ENCODE measurements around the gene PUSL1.

DNA sequence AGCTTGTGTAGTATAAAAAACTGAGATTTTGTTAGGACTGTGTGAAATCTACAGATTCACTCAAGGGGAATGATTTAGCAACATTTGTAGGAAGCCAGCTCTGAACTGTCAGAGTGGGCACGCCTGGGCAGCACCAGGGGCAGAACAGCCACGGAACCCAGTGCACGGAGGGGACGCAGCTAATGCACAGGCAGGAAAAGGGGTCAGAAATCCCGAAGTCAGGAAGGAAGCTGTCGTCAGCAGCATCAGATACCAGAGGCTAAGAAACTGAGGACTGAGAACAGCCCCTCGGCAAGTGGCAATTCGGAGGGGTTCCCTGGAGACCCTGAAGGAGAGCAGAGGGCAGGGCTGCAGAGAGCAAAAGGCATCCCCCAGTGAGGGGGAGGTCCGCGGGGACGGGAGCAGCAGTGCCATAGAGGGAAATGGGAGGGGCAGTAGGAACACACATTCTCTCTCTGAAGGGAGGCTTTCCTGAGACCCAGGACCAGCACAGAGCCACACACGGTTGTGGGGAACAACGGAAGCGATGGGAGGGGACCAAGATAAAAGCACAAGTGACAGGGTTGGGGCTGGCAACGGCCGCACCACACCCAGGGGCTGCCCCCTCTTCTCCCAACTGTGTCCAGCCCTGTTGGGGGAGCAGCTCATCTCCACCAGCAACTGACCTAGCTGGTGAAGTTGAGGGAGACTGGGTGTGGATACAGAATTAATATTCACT, 47.4 kb upstream of the PUSL1 start:
- TF ChIP-seq POLR2AphosphoS5 (IDR thresholded peaks at IDR 0.05; ENCODE audit: low read depth, low read length) (no peak), SIN3A (IDR thresholded peaks at IDR 0.05; ENCODE audit: borderline replicate concordance, insufficient read depth, low read length) (no peak), REST (IDR thresholded peaks at IDR 0.05; ENCODE audit: insufficient read depth in 1 of 2, low read depth in 2 of 2, low read length in 2 of 2) (no peak)
